ENCODE results near the gene DHRSX.

DNA sequence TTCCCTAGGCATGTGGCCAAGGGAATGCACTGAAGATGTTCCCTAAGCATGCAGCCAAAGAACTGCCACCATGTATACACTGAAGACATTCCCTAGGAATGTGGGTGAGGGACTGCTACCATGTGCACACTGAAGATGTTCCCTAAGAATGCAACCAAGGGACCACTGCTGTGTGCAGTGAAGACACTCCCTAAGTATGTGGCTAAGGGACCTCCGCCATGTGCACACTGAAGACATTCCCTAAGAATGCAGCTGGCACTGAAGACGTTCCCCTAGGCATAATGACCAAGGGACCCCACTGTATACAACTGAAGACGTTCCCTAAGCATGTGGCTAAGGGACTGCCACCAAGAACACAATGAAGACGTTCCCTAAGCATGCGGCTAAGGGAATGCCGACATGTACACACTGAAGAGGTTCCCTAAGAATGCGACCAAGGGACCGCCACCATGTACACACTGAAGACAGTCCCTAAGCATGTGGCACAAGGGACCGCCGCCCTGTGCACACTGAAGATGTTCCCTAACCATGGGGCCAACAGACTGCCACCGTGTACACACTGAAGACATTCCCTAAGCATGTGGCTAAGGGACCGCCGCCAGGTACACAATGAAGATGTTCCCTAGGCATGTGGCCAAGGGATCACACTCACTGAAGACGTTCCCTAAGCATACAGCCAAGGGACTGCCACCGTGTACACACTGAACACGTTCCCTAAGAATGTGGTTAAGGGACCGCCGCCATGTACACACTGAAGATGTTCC is 25.6 kb downstream of the DHRSX start:
- TF ChIP-seq RNF2 (IDR thresholded peaks at IDR 0.05; ENCODE audit: borderline replicate concordance, low read depth) = no peak
- TF ChIP-seq, protein P1, sequence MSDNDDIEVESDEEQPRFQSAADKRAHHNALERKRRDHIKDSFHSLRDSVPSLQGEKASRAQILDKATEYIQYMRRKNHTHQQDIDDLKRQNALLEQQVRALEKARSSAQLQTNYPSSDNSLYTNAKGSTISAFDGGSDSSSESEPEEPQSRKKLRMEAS (IDR thresholded peaks at IDR 0.05) = no peak
- TF ChIP-seq RAD21 (conservative IDR thresholded peaks at IDR 0.05 in 1 of 2, IDR thresholded peaks at IDR 0.05 in 1 of 2) = no peak
- no peak for TF ChIP-seq JUN (IDR thresholded peaks at IDR 0.05)
- TF ChIP-seq NR3C1 (IDR thresholded peaks at IDR 0.05) = no peak
- no peak for TF ChIP-seq POLR2A (IDR thresholded peaks at IDR 0.05; ENCODE audit: low read length)
- TF ChIP-seq, protein P2, sequence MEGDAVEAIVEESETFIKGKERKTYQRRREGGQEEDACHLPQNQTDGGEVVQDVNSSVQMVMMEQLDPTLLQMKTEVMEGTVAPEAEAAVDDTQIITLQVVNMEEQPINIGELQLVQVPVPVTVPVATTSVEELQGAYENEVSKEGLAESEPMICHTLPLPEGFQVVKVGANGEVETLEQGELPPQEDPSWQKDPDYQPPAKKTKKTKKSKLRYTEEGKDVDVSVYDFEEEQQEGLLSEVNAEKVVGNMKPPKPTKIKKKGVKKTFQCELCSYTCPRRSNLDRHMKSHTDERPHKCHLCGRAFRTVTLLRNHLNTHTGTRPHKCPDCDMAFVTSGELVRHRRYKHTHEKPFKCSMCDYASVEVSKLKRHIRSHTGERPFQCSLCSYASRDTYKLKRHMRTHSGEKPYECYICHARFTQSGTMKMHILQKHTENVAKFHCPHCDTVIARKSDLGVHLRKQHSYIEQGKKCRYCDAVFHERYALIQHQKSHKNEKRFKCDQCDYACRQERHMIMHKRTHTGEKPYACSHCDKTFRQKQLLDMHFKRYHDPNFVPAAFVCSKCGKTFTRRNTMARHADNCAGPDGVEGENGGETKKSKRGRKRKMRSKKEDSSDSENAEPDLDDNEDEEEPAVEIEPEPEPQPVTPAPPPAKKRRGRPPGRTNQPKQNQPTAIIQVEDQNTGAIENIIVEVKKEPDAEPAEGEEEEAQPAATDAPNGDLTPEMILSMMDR (IDR thresholded peaks at IDR 0.05) = no peak
- TF ChIP-seq, protein P3, sequence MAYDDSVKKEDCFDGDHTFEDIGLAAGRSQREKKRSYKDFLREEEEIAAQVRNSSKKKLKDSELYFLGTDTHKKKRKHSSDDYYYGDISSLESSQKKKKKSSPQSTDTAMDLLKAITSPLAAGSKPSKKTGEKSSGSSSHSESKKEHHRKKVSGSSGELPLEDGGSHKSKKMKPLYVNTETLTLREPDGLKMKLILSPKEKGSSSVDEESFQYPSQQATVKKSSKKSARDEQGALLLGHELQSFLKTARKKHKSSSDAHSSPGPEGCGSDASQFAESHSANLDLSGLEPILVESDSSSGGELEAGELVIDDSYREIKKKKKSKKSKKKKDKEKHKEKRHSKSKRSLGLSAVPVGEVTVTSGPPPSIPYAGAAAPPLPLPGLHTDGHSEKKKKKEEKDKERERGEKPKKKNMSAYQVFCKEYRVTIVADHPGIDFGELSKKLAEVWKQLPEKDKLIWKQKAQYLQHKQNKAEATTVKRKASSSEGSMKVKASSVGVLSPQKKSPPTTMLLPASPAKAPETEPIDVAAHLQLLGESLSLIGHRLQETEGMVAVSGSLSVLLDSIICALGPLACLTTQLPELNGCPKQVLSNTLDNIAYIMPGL (CRISPR knock-in tag; IDR thresholded peaks at IDR 0.05; ENCODE audit: borderline replicate concordance) = no peak
- no peak for TF ChIP-seq MYC (IDR thresholded peaks at IDR 0.05; ENCODE audit: borderline replicate concordance, low read length)
- TF ChIP-seq HOXA7 (CRISPR knock-in tag; IDR thresholded peaks at IDR 0.05) = no peak
- no peak for TF ChIP-seq CEBPB (IDR thresholded peaks at IDR 0.05)

All from A549 (cell line).